D721Med (cell line): ENCODE results near the gene VAT1L.

Experiments used
- DNase-seq: peaks from one replicate; pipeline ENCODE4 v3.0.0; 2011; ENCODE audit warnings: low spot score; ENCODE audit not compliant: insufficient read length
- FAIRE-seq: peaks from 2 replicates; lab custom pipeline; 2011; peaks lifted over from hg19 to GRCh38; lab: Jason Lieb, UNC
- CTCF ChIP-seq: IDR thresholded peaks from 2 replicates; pipeline ENCODE4 v1.5.1; 2012; ENCODE audit warnings: mild to moderate bottlenecking, control low read depth; ENCODE audit not compliant: insufficient read depth; ENCODE audit errors: missing control alignments

Gene VAT1L

DNA sequence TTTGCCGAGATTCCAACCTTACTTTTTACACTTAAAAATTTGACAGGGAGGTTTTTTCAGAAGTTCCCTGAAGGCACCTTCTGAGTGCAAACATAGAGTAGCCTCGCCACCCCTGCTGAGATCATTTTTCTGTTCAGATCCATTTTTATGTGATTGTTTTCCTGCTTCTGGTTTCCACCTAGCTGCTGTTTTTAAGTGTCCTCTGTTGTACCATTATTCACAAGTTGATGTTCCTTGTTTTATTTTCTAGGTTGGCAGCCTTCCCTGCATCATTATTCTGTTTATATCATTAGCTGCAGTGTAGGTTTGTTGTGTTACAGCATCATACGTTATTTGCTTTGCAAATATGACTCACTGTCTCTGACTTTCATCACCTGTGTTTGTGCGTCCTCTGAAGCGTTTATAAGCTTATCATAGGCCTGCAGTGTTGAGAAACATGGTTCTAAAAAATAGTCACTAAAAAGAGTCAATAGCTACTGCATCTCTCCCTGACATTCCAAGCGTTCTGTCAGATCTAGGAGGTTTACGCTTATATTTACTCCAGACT lies 117.1 kb downstream of the VAT1L start:
- TF ChIP-seq CTCF: no peak
- no peak for FAIRE-seq
- DNase-seq: no peak

GRCh38 chr16:77910021-77910420 lies 121.7 kb downstream of the VAT1L start:
- no peak for TF ChIP-seq CTCF
- FAIRE-seq: no peak
- no peak for DNase-seq

- DNase-seq: no peak
- FAIRE-seq: no peak
- no peak for TF ChIP-seq CTCF
Observed at GRCh38 chr16:77912617-77913016, 124.3 kb downstream of the VAT1L start.

- no peak for FAIRE-seq
- no peak for DNase-seq
- TF ChIP-seq CTCF: no peak
Observed at GRCh38 chr16:77913738-77914253, 125.4 kb downstream of the VAT1L start.

DNA sequence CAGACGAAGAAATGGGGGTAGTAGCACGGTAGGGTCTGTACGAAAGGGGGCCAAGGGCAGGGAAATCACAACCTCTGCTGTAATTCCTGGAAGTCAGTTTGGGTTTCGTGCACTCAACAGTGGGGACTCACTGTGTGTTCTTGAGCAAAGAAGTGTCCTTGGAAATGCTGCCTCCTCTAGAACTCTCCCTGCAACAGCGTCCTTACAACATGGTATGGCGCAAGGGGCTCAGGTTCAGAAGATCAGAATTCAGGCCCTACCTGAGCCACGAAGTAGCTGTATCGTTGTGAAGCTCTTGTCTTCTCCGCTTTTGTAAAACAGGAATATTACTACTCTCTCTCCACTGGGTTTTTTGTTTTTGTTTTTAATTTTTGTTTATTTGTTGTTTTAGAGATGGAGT lies 127.7 kb downstream of the VAT1L start:
- no peak for DNase-seq
- no peak for FAIRE-seq
- TF ChIP-seq CTCF: no peak

- no peak for TF ChIP-seq CTCF
- FAIRE-seq (no peak), DNase-seq (no peak)
Observed at GRCh38 chr16:77917971-77918370, 129.6 kb downstream of the VAT1L start.
